Measurements from ENCODE around the gene SPAG9.
A peak's percentile ranks its signal among the peaks of the same experiment; 100 is the strongest.

SPAG9 gene

GRCh38 chr17:51120739-51121619 lies at the start of gene SPAG9:
SPAG9 (minus strand) TSS chr17:51120868; CDS start chr17:51120656, 212 bp downstream.
- DNase-seq (ENCODE audit: low read depth in 2 of 2), result peak; percentile 80 to 89

- DNase-seq (ENCODE audit: low read depth in 2 of 2), result no peak
Observed at GRCh38 chr17:51169340-51169739, 48.7 kb upstream of the SPAG9 start.

- peak; percentile 60 for DNase-seq (ENCODE audit: low read depth in 2 of 2)
Observed at GRCh38 chr17:51166987-51167931, 46.6 kb upstream of the SPAG9 start.

- DNase-seq (ENCODE audit: low read depth in 2 of 2), result peak; percentile 55 to 69
Observed at GRCh38 chr17:51166198-51166986, 45.7 kb upstream of the SPAG9 start, which contains the start of gene NME2. NME2 (plus strand) TSS chr17:51166411; CDS start chr17:51166831, 420 bp downstream.

- no peak for DNase-seq (ENCODE audit: low read depth in 2 of 2)
Observed at GRCh38 chr17:51165680-51166197, 45.1 kb upstream of the SPAG9 start.

GRCh38 chr17:51164911-51165679 lies 44.4 kb upstream of the SPAG9 start:
- no peak for DNase-seq (ENCODE audit: low read depth in 2 of 2)

- DNase-seq (ENCODE audit: low read depth in 2 of 2), result no peak
Observed at GRCh38 chr17:51161541-51161940, 40.9 kb upstream of the SPAG9 start.

GRCh38 chr17:51159604-51160003 lies 38.9 kb upstream of the SPAG9 start:
- no peak for DNase-seq (ENCODE audit: low read depth in 2 of 2)

- DNase-seq (ENCODE audit: low read depth in 2 of 2), result no peak
Observed at GRCh38 chr17:51155416-51155815, 34.7 kb upstream of the SPAG9 start.

GRCh38 chr17:51154176-51154575 lies 33.5 kb upstream of the SPAG9 start:
- no peak for DNase-seq (ENCODE audit: low read depth in 2 of 2)

- peak; percentile 97 to 98 for DNase-seq (ENCODE audit: low read depth in 2 of 2)
Observed at GRCh38 chr17:51153210-51154072, 32.8 kb upstream of the SPAG9 start, which contains the start of gene NME1. NME1 (plus strand) TSS chr17:51153559; CDS start chr17:51155655, 2,096 bp downstream.

GRCh38 chr17:51152766-51153209 lies 32.1 kb upstream of the SPAG9 start:
- DNase-seq (ENCODE audit: low read depth in 2 of 2), result no peak

- no peak for DNase-seq (ENCODE audit: low read depth in 2 of 2)
Observed at GRCh38 chr17:51150932-51151331, 30.3 kb upstream of the SPAG9 start.

- no peak for DNase-seq (ENCODE audit: low read depth in 2 of 2)
Observed at GRCh38 chr17:51149163-51149562, 28.5 kb upstream of the SPAG9 start.

GRCh38 chr17:51147650-51148049 lies 27.0 kb upstream of the SPAG9 start:
- DNase-seq (ENCODE audit: low read depth in 2 of 2), result no peak

- DNase-seq (ENCODE audit: low read depth in 2 of 2), result no peak
Observed at GRCh38 chr17:51144266-51145022, 23.8 kb upstream of the SPAG9 start.

- no peak for DNase-seq (ENCODE audit: low read depth in 2 of 2)
Observed at GRCh38 chr17:51142597-51142996, 21.9 kb upstream of the SPAG9 start.

- no peak for DNase-seq (ENCODE audit: low read depth in 2 of 2)
Observed at GRCh38 chr17:51135956-51136355, 15.3 kb upstream of the SPAG9 start.

GRCh38 chr17:51133365-51133764 lies 12.7 kb upstream of the SPAG9 start:
- DNase-seq (ENCODE audit: low read depth in 2 of 2), result no peak
